ENCODE measurements around the gene LSAMP.

- TF ChIP-seq EZH2 (IDR thresholded peaks at IDR 0.05; ENCODE audit: low read depth, unreplicated experiment), result no peak
- no peak for TF ChIP-seq POLR2AphosphoS5 (IDR thresholded peaks at IDR 0.05; ENCODE audit: low read depth)
- TF ChIP-seq, protein P1, sequence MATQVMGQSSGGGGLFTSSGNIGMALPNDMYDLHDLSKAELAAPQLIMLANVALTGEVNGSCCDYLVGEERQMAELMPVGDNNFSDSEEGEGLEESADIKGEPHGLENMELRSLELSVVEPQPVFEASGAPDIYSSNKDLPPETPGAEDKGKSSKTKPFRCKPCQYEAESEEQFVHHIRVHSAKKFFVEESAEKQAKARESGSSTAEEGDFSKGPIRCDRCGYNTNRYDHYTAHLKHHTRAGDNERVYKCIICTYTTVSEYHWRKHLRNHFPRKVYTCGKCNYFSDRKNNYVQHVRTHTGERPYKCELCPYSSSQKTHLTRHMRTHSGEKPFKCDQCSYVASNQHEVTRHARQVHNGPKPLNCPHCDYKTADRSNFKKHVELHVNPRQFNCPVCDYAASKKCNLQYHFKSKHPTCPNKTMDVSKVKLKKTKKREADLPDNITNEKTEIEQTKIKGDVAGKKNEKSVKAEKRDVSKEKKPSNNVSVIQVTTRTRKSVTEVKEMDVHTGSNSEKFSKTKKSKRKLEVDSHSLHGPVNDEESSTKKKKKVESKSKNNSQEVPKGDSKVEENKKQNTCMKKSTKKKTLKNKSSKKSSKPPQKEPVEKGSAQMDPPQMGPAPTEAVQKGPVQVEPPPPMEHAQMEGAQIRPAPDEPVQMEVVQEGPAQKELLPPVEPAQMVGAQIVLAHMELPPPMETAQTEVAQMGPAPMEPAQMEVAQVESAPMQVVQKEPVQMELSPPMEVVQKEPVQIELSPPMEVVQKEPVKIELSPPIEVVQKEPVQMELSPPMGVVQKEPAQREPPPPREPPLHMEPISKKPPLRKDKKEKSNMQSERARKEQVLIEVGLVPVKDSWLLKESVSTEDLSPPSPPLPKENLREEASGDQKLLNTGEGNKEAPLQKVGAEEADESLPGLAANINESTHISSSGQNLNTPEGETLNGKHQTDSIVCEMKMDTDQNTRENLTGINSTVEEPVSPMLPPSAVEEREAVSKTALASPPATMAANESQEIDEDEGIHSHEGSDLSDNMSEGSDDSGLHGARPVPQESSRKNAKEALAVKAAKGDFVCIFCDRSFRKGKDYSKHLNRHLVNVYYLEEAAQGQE (IDR thresholded peaks at IDR 0.05; ENCODE audit: unreplicated experiment), result no peak
- no peak for TF ChIP-seq CTCF (conservative IDR thresholded peaks at IDR 0.05; ENCODE audit: low read depth in 2 of 2)
- TF ChIP-seq NANOG (IDR thresholded peaks at IDR 0.05; ENCODE audit: borderline replicate concordance), result no peak
- no peak for TF ChIP-seq JUNB (IDR thresholded peaks at IDR 0.05; ENCODE audit: unreplicated experiment)
- TF ChIP-seq EZH2phosphoT487 (IDR thresholded peaks at IDR 0.05; ENCODE audit: unreplicated experiment), result no peak
These were observed 636.5 kb downstream of the LSAMP start for GRCh38 chr3:115808816-115809215.
